ENCODE results near the gene ARMH3. TPM values are rescaled to one million over a fixed set of nuclear protein-coding genes. Genes with fewer than 3 reads are reported as not detected.

The ARMH3 gene
- total RNA-seq, 2 donors from 2014 or later: 36.5 to 39.3 TPM

- Mint-ChIP-seq H3K27ac (peak overlapping the region in 1 of 2 donors; percentile 27), H3K9me3 (no peaks in the 10 kb centered on the region), H3K27me3 (no peaks in the 10 kb centered on the region), H3K4me3 (no peak overlapping the region), H3K36me3 (no peaks in the 10 kb centered on the region), H3K4me1 (ENCODE audit: low read depth in 2 of 2) (peaks cover 7 to 10% of the 10 kb centered on the region in 2 donors)
- DNase-seq (ENCODE audit: low spot score) (no peak), ATAC-seq (no peak)
Measured at GRCh38 chr10:101880232-101880573, 175.8 kb downstream of the ARMH3 start.

DNA sequence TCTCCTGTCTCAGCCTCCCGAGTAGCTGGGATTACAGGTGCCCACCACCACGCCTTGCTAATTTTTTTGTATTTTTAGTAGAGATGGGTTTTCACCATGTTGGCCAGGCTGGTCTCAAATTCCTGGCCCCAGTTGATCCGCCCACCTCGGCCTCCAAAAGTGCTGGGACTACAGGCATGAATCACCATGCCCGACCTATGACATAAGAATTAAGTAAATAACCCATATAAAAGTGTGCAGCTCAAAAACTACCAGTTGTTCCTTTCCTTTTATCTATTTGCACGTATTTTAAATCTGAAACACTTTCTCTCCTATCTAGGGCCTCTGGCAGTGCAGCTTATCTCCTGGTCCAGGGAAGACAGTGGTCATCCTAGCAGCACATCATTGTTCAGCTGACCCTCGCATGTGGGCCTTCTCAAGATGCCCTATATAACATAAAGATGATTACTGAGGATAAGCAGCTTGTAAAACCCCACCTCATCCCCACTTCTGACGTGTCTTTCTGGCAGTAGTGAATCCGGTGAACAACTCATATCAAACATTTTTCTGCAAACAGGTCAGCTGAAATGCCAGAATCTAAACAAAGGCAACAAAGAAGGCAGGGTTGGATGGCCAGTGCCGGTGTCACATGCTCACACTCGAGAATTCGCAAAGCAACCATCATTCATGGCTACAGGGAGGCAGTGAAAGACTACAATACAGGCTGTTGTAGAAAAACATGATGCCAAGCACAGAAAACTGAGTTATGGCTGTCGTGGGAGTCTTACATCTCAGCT lies 176.3 kb downstream of the ARMH3 start:
- no peaks in the 10 kb centered on the region for H3K9me3 Mint-ChIP-seq
- ATAC-seq (no peak), DNase-seq (ENCODE audit: low spot score) (no peak)
- no peak overlapping the region for H3K27ac Mint-ChIP-seq
- H3K27me3 Mint-ChIP-seq: no peaks in the 10 kb centered on the region
- no peaks in the 10 kb centered on the region for H3K36me3 Mint-ChIP-seq
- no peak overlapping the region for H3K4me3 Mint-ChIP-seq
- H3K4me1 Mint-ChIP-seq (ENCODE audit: low read depth in 2 of 2): peaks cover 8 to 16% of the 10 kb centered on the region in 2 donors

GRCh38 chr10:101878869-101879268 lies 177.1 kb downstream of the ARMH3 start:
- DNase-seq (ENCODE audit: low spot score) (no peak), ATAC-seq (no peak)
- Mint-ChIP-seq H3K27me3 (no peaks in the 10 kb centered on the region), H3K9me3 (no peaks in the 10 kb centered on the region), H3K36me3 (no peaks in the 10 kb centered on the region), H3K4me1 (ENCODE audit: low read depth in 2 of 2) (peaks cover 8 to 18% of the 10 kb centered on the region in 2 donors), H3K27ac (no peak overlapping the region), H3K4me3 (no peak overlapping the region)

GRCh38 chr10:101875068-101875688 lies 180.8 kb downstream of the ARMH3 start:
- Mint-ChIP-seq H3K27me3 (no peaks in the 10 kb centered on the region), H3K4me3 (no peak overlapping the region), H3K27ac (peak overlapping the region; percentile 1 to 26), H3K9me3 (no peaks in the 10 kb centered on the region), H3K36me3 (no peaks in the 10 kb centered on the region), H3K4me1 (ENCODE audit: low read depth in 2 of 2) (peaks cover 8 to 18% of the 10 kb centered on the region in 2 donors)
- no peak for DNase-seq (ENCODE audit: low spot score)
- no peak for ATAC-seq

- no peak overlapping the region for H3K27ac Mint-ChIP-seq
- H3K9me3 Mint-ChIP-seq: no peaks in the 10 kb centered on the region
- H3K27me3 Mint-ChIP-seq: no peaks in the 10 kb centered on the region
- H3K4me3 Mint-ChIP-seq: no peak overlapping the region
- DNase-seq (ENCODE audit: low spot score) (no peak), ATAC-seq (no peak)
- H3K36me3 Mint-ChIP-seq: no peaks in the 10 kb centered on the region
- peaks cover 8 to 20% of the 10 kb centered on the region in 2 donors for H3K4me1 Mint-ChIP-seq (ENCODE audit: low read depth in 2 of 2)
Measured at GRCh38 chr10:101874252-101874651, 181.7 kb downstream of the ARMH3 start.

- H3K27me3 Mint-ChIP-seq: no peaks in the 10 kb centered on the region
- peaks cover 4% of the 10 kb centered on the region for H3K36me3 Mint-ChIP-seq
- DNase-seq (ENCODE audit: low spot score): no peak
- no peak overlapping the region for H3K4me3 Mint-ChIP-seq
- H3K9me3 Mint-ChIP-seq: no peaks in the 10 kb centered on the region
- H3K4me1 Mint-ChIP-seq (ENCODE audit: low read depth in 2 of 2): peaks cover 0 to 5% of the 10 kb centered on the region in 2 donors
- ATAC-seq: no peak
- H3K27ac Mint-ChIP-seq: no peak overlapping the region
Measured at GRCh38 chr10:101867931-101868330, 188.0 kb downstream of the ARMH3 start.

DNA sequence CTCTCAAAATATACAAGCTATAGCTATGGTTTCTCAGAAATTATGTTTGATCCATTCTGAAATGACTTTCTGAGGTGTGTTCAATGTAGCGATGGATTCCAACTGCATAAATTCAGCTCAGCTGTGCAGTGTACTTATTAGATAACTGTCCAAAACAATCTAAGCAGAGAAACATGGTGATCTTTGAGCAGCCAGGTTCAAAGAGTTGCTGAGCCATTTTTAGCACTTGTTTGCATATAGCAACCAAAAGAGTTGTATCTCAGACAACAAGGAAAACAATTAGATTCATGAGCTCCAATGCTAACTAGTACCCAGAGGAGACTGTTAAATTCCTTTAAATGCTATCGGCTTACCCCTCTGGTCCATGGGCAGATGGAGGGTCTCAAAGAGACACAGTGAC lies 196.4 kb downstream of the ARMH3 start:
- Mint-ChIP-seq H3K27ac (no peak overlapping the region), H3K4me1 (ENCODE audit: low read depth in 2 of 2) (peaks cover 11 to 17% of the 10 kb centered on the region in 2 donors), H3K27me3 (no peaks in the 10 kb centered on the region), H3K36me3 (peaks cover 24% of the 10 kb centered on the region), H3K9me3 (no peaks in the 10 kb centered on the region), H3K4me3 (no peak overlapping the region)
- ATAC-seq (no peak), DNase-seq (ENCODE audit: low spot score) (no peak)

DNA sequence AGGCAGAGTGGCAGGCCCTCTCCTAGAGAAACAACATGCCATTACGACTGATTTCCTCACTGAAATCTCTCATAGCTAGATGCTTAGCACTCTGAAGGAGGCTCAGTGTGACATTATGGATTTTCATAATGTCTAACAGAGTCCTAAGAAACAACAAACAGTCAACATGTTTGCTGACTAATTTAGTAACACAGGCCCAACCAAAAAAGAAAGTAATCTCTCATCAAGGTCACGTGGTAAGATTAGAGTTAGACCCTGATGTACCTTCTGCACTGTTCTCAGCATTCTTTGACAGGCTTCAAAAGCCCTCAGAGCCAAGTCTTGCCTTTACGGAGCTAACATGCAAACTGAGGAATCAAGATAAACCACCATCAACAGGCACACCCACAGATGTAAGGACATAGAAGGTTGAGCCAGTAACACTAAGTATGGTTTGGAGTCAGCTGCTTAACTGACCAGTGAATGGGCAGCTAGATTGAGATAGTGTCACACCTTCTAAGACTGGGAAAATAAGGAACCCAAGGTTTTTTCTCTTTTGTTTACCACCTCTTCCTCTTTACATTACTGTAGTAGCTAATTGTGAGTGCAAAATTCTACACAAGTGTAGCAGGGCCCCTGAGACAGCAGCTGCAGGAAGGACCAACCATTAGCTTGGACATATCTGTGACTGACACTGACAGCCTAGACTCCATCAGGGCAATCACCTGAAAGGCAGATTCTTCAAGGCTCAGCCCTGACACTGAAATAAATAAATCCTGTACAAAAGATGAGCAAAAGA lies 197.1 kb downstream of the ARMH3 start:
- H3K4me3 Mint-ChIP-seq: peak overlapping the region; percentile 38
- ATAC-seq (peak; percentile 32 to 86), DNase-seq (ENCODE audit: low spot score) (peak; percentile 15)
- H3K36me3 Mint-ChIP-seq: peaks cover 24% of the 10 kb centered on the region
- H3K4me1 Mint-ChIP-seq (ENCODE audit: low read depth in 2 of 2): peaks cover 9 to 17% of the 10 kb centered on the region in 2 donors
- H3K27me3 Mint-ChIP-seq: no peaks in the 10 kb centered on the region
- H3K27ac Mint-ChIP-seq: peak overlapping the region in 1 of 2 donors; percentile 26
- no peaks in the 10 kb centered on the region for H3K9me3 Mint-ChIP-seq

GRCh38 chr10:101857802-101858476 lies 198.0 kb downstream of the ARMH3 start:
- Mint-ChIP-seq H3K36me3 (peaks cover 24% of the 10 kb centered on the region), H3K27me3 (no peaks in the 10 kb centered on the region), H3K4me3 (peak overlapping the region; percentile 38), H3K9me3 (no peaks in the 10 kb centered on the region), H3K27ac (no peak overlapping the region), H3K4me1 (ENCODE audit: low read depth in 2 of 2) (peaks cover 8 to 17% of the 10 kb centered on the region in 2 donors)
- ATAC-seq (no peak), DNase-seq (ENCODE audit: low spot score) (no peak)

DNA sequence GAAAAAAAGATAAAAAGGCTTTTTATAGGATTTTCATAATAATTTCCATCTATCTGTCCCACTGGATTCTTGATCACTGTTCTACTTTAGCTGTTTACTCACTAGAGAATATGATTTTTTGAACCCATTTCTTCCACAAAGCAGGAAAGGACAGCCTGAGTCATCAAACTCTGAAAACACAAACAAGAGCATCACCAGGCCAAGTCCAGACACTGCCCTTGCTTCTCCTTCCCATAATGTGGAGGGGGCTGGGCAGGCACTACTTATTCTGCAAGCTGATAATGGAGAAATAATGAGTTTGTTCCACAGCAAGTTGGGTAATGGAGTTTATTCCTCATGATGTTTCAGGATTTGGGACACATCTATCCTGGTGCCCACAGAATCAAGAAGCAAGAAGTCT lies 199.3 kb downstream of the ARMH3 start:
- Mint-ChIP-seq H3K4me1 (ENCODE audit: low read depth in 2 of 2) (peaks cover 8 to 17% of the 10 kb centered on the region in 2 donors), H3K4me3 (no peak overlapping the region), H3K9me3 (no peaks in the 10 kb centered on the region), H3K36me3 (peaks cover 24% of the 10 kb centered on the region), H3K27ac (no peak overlapping the region), H3K27me3 (no peaks in the 10 kb centered on the region)
- DNase-seq (ENCODE audit: low spot score): no peak
- no peak for ATAC-seq

DNA sequence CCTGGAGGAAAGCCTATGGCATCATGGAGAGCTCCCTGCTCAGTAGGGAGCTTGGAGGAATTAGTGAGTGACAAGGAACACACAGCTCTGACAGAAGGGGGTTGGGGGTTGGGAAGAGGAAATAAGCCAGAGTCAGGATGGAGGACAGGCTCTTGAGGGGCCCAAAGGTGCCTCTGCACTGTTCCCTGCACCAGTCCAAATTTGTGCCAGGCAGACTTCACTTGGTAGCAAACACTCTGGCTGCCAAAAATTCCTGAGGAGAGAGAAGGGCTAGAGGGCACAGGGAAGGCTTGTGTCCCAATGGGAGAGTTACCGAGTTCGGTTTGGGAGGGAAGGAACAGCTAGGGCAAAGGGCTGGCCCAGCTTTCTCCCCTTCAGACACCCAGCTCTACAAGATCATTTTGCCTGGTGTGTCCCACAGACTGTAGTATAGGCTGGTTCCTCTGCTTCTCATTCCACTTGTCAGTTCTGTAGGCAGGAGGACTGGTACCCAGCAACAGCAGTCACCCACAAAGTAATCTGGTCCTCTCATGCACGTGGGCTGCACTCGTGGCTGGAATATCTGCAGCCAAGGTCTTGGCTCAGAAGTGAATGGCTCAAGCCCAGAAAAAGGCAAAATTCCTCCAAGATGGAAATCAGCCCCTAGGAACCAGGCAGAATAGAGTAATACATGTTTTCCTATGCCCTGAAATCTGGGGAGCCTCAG lies 204.4 kb downstream of the ARMH3 start:
- ATAC-seq: no peak
- Mint-ChIP-seq H3K27ac (no peak overlapping the region), H3K4me3 (no peak overlapping the region), H3K27me3 (no peaks in the 10 kb centered on the region), H3K4me1 (ENCODE audit: low read depth in 2 of 2) (peaks cover 0 to 4% of the 10 kb centered on the region in 2 donors), H3K36me3 (no peaks in the 10 kb centered on the region), H3K9me3 (no peaks in the 10 kb centered on the region)
- peak; percentile 8 for DNase-seq (ENCODE audit: low spot score)

- no peak overlapping the region for H3K27ac Mint-ChIP-seq
- DNase-seq (ENCODE audit: low spot score) (no peak), ATAC-seq (no peak)
- H3K4me3 Mint-ChIP-seq: no peak overlapping the region
- no peaks in the 10 kb centered on the region for H3K27me3 Mint-ChIP-seq
- H3K36me3 Mint-ChIP-seq: no peaks in the 10 kb centered on the region
- peaks cover 0 to 4% of the 10 kb centered on the region in 2 donors for H3K4me1 Mint-ChIP-seq (ENCODE audit: low read depth in 2 of 2)
- H3K9me3 Mint-ChIP-seq: no peaks in the 10 kb centered on the region
Measured at GRCh38 chr10:101850749-101851148, 205.2 kb downstream of the ARMH3 start.

GRCh38 chr10:101848894-101849351 lies 207.1 kb downstream of the ARMH3 start:
- Mint-ChIP-seq H3K4me3 (no peak overlapping the region), H3K27me3 (peaks cover 5 to 6% of the 10 kb centered on the region in 2 donors), H3K27ac (peak overlapping the region in 1 of 2 donors; percentile 32), H3K4me1 (ENCODE audit: low read depth in 2 of 2) (peaks cover 7 to 9% of the 10 kb centered on the region in 2 donors), H3K36me3 (no peaks in the 10 kb centered on the region), H3K9me3 (no peaks in the 10 kb centered on the region)
- DNase-seq (ENCODE audit: low spot score): peak; percentile 47
- no peak for ATAC-seq
